Thyroid gland (tissue), 4 donors: ENCODE data around the gene MLPH. TPM values are rescaled to one million over a fixed set of nuclear protein-coding genes. Genes with fewer than 3 reads are reported as not detected.

Experiments
- DNase-seq, 2 donors: peaks; one replicate each; pipeline ENCODE4 v3.0.0-alpha.2; 2019
- H3K27ac ChIP-seq, 3 donors: fragments of 200-600 bp; sonication (generic); 1 replicate in 2 of 3; 2 replicates in 1 of 3; pipeline ENCODE4 v1.5.1; 2016 to 2019; ENCODE audit warnings: mild to moderate bottlenecking in 1 of 3, moderate library complexity in 1 of 3
- H3K27me3 ChIP-seq: fragments of 200-600 bp; sonication (generic); one replicate; pipeline ENCODE4 v1.5.1; 2019
- H3K36me3 ChIP-seq, 2 donors: fragments of 200-600 bp; sonication (generic); one replicate each; pipeline ENCODE4 v1.5.1; 2016 to 2019
- H3K4me1 ChIP-seq, 2 donors: fragments of 200-600 bp; sonication (generic); one replicate each; pipeline ENCODE4 v1.5.1; 2017 to 2019
- H3K4me3 ChIP-seq, 3 donors: fragments of 200-600 bp; sonication (generic); replicated peaks in 1 of 3; 1 replicate in 2 of 3; 2 replicates in 1 of 3; pipeline ENCODE4 v1.5.1; 2016; ENCODE audit warnings: mild to moderate bottlenecking in 1 of 3
- H3K9me3 ChIP-seq: fragments of 200-600 bp; sonication (generic); one replicate; pipeline ENCODE4 v1.5.1; 2017
- POLR2A ChIP-seq, 2 donors: fragments of 450-650 bp; IDR thresholded peaks; one replicate each; pipeline ENCODE4 v1.6.1; 2017; ENCODE audit warnings: antibody characterized with exemption in 2 of 2, mild to moderate bottlenecking in 2 of 2, moderate library complexity in 1 of 2
- WGBS, 2 donors: methylation state at CpG; one replicate each; pipeline ENCODE4 v1.1.5; 2017; 5-methylcytosine and 5-hydroxymethylcytosine counted together
- intact Hi-C: fragments of 100-400 bp; cut with DNase I; formaldehyde crosslinking; loops from one replicate; pipeline ENCODE4 v1.15.1; 2023
- total RNA-seq, 4 donors: library from RNA; depleted of rRNA; stranded (reverse); fragments of >200 nt; gene quantifications; one replicate each; pipeline ENCODE4 v1.2.3, GENCODE V29; 2016
- TF ChIP-seq, protein P1 (sequence below), 6 experiments: fragments of 200-600 bp in 3 of 6; fragments of 450-650 bp in 3 of 6; sonication (generic) in 3 of 6; IDR thresholded peaks; one replicate each; pipeline ENCODE4 v1.5.1; 2016 to 2019; ENCODE audit warnings: antibody characterized with exemption in 6 of 6, mild to moderate bottlenecking in 2 of 6, inconsistent platforms in 1 of 6, moderate library complexity in 1 of 6

The MLPH gene
- total RNA-seq, 4 donors from 2014 or later, result 41.3 to 107 (median 58.6) TPM

DNA sequence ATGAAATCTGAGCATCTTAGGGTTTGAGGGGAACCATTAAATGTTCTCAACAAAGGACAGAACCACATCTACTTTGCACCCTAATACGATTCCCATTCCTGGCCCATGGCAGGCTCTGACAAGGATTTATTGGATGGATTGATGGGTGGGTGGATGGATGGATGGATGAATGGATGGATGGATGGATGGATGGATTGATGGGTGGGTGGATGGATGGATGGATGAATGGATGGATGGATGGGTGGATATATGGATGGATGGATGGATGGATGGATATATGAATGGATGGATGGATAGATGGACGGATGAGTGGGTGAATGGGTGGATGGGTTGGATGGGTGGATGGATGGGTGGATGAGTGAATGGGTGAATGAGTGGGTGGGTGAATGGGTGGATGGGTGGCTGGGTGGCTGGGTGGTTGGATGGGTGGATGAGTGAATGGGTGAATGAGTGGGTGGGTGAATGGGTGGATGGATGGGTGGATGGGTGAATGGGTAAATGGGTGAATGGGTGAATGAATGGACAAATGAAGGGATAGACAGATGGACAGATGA, 29.6 kb upstream of the MLPH start:
- no peak overlapping the region for H3K4me3 ChIP-seq
- intact Hi-C loops, result no loop called here
- TF ChIP-seq POLR2A (IDR thresholded peaks at IDR 0.05), result no peak
- TF ChIP-seq, protein P1, sequence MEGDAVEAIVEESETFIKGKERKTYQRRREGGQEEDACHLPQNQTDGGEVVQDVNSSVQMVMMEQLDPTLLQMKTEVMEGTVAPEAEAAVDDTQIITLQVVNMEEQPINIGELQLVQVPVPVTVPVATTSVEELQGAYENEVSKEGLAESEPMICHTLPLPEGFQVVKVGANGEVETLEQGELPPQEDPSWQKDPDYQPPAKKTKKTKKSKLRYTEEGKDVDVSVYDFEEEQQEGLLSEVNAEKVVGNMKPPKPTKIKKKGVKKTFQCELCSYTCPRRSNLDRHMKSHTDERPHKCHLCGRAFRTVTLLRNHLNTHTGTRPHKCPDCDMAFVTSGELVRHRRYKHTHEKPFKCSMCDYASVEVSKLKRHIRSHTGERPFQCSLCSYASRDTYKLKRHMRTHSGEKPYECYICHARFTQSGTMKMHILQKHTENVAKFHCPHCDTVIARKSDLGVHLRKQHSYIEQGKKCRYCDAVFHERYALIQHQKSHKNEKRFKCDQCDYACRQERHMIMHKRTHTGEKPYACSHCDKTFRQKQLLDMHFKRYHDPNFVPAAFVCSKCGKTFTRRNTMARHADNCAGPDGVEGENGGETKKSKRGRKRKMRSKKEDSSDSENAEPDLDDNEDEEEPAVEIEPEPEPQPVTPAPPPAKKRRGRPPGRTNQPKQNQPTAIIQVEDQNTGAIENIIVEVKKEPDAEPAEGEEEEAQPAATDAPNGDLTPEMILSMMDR (IDR thresholded peaks at IDR 0.05), result no peak
- H3K27ac ChIP-seq, result no peak overlapping the region
- DNase-seq, result no peak
- no peaks in the 10 kb centered on the region for H3K27me3 ChIP-seq
- 90 to 94% methylated on average over 2 of the region's 2 CpGs for WGBS, 2 donors
- no peaks in the 10 kb centered on the region for H3K9me3 ChIP-seq
- no peaks in the 10 kb centered on the region for H3K36me3 ChIP-seq
- peaks cover 0 to 5% of the 10 kb centered on the region in 2 donors for H3K4me1 ChIP-seq

DNA sequence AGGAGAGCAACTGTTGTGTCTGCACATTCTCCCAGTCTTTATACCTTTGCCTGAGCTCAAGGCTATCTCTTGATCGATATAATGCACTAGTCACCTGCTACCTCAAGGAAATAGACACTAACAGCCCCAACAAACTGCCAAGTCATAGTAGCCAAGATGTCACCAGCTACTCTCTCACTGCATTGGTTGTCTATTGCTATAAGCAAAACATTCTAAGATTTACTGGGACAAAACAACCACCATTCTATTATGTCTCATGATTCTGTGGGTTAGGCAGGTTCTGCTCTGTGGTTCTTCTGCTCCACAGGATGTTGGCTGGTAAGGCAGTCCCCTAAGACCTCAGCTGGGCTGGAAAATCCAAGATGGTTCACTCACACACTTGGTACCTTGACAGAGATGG, 28.5 kb upstream of the MLPH start:
- intact Hi-C loops, result no loop called here
- H3K4me3 ChIP-seq, result no peak overlapping the region
- H3K9me3 ChIP-seq, result no peaks in the 10 kb centered on the region
- no peak overlapping the region for H3K27ac ChIP-seq
- no peaks in the 10 kb centered on the region for H3K36me3 ChIP-seq
- H3K4me1 ChIP-seq, result peaks cover 0 to 5% of the 10 kb centered on the region in 2 donors
- WGBS, 2 donors, result 94 to 96% methylated on average over 1 of the region's 1 CpG
- TF ChIP-seq, protein P1 (IDR thresholded peaks at IDR 0.05), result no peak
- TF ChIP-seq POLR2A (IDR thresholded peaks at IDR 0.05), result no peak
- no peaks in the 10 kb centered on the region for H3K27me3 ChIP-seq
- no peak for DNase-seq

DNA sequence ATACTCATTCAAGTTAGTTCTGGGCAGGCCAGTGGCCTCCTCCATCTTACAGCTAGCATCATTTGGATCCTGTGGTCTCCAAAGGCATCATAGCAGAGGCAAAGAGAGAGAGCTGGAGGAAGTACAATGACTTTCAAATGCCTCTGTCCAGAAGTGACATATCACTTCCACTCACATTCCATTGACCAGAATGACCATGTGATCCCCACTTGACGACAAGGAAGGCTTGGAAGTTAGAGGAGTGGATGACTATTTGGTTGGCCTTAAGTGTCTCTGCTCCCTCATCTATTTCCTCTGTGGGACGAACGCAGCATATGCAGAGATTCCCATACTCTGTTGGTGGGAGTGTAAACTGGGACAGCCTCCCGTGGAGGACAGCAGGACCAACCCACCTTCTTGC, 27.8 kb upstream of the MLPH start:
- DNase-seq, result no peak
- H3K9me3 ChIP-seq, result no peaks in the 10 kb centered on the region
- H3K27ac ChIP-seq, result no peak overlapping the region
- intact Hi-C loops, result no loop called here
- H3K27me3 ChIP-seq, result no peaks in the 10 kb centered on the region
- H3K36me3 ChIP-seq, result no peaks in the 10 kb centered on the region
- WGBS, 2 donors, result 79 to 86% methylated on average over 4 of the region's 4 CpGs
- no peak overlapping the region for H3K4me3 ChIP-seq
- TF ChIP-seq, protein P1 (IDR thresholded peaks at IDR 0.05), result no peak
- TF ChIP-seq POLR2A (IDR thresholded peaks at IDR 0.05), result no peak
- H3K4me1 ChIP-seq, result peaks cover 0 to 5% of the 10 kb centered on the region in 2 donors

DNA sequence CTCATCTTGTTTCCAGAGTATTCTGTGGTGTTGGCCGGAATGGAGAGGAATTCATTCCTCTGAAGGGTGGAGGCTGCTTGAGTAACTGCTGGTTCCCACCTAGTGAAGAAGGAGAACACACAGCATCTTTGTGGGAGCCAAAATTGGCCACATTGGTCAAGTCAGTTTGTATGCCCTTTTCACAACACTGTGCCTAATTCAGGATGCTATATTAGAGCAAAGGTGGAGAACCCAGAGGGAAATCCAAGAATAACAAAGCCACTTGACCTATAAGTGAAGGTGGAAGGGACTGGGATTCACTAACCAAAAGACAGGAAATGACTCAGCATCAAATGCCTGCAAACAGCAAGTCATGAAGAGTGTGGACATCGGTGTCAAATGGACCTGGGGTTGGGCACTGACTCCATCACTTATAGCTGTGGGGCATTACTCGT, 27.3 kb upstream of the MLPH start:
- Histone ChIP-seq H3K9me3 (no peaks in the 10 kb centered on the region), H3K4me1 (peaks cover 0 to 5% of the 10 kb centered on the region in 2 donors), H3K36me3 (no peaks in the 10 kb centered on the region), H3K4me3 (no peak overlapping the region), H3K27me3 (no peaks in the 10 kb centered on the region), H3K27ac (no peak overlapping the region)
- 83 to 84% methylated on average over 3 of the region's 3 CpGs for WGBS, 2 donors
- intact Hi-C loops, result no loop called here
- no peak for DNase-seq
- TF ChIP-seq, protein P1 (IDR thresholded peaks at IDR 0.05), result no peak
- TF ChIP-seq POLR2A (IDR thresholded peaks at IDR 0.05), result no peak

DNA sequence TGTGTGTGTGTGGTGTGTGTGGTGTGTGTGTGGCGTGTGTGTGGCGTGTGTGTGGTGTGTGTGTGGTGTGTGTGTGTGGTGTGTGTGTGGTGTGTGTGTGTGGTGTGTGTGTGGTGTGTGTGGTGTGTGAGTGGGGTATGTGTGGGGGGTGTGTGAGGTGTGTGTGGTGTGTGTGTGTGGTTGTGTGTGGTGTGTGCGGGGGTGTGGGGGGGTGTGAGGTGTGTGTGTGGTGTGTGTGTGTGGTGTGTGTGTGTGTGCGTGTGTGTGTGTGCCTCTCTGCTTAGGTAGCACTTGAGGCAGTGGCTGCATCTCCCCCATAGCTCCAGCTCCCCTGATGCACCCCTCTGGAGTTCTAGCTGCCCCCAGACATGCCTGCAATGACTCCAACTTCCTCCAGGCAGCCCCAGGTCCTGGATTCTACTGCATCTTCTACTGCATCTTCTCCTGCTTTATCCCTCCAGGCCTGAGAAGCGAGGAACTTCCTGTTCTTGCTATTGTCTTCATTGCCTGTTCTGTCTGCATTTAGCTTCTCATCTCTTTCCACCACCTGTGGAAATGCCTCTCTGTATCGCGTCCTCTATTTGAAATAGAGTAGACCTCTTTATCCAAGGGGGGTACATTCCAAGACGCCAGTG, 22.2 kb upstream of the MLPH start:
- no peak for TF ChIP-seq POLR2A (IDR thresholded peaks at IDR 0.05)
- TF ChIP-seq, protein P1 (IDR thresholded peaks at IDR 0.05), result no peak
- Histone ChIP-seq H3K9me3 (no peaks in the 10 kb centered on the region), H3K4me1 (no peaks in the 10 kb centered on the region), H3K27ac (no peak overlapping the region), H3K4me3 (no peak overlapping the region), H3K27me3 (no peaks in the 10 kb centered on the region), H3K36me3 (no peaks in the 10 kb centered on the region)
- intact Hi-C loops, result no loop called here
- DNase-seq, result no peak
- 87 to 90% methylated on average over 8 of the region's 8 CpGs for WGBS, 2 donors
